ENCODE results near the gene MT1E.

Gene MT1E

DNA sequence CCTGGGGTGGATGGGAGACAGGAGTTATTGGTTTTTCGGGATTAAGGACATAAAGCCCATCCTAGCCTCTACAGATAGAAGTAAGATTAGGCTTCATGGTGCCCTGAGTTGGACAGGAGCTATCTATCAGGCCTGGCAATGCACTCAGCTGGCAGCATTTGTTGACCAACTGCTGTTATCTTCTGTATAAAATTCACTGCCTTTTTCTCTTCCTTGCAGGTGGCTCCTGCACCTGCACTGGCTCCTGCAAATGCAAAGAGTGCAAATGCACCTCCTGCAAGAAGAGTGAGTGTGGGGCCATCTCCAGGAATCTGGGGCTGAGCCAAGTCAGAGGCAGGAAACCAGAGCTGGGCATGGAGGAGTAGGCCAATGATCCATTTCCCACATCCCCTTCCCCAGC, 13.5 kb downstream of the MT1E start:
- DNase-seq (ENCODE audit: insufficient read length, low spot score) (no peak), FAIRE-seq (no peak)
- TF ChIP-seq TAF1 (IDR thresholded peaks at IDR 0.05; ENCODE audit: low read depth, low read length) = no peak
- TF ChIP-seq POU2F2 (IDR thresholded peaks at IDR 0.05; ENCODE audit: low read depth, low read length) = no peak
- no peak for TF ChIP-seq POLR2AphosphoS5 (IDR thresholded peaks at IDR 0.05; ENCODE audit: low read depth, low read length)

DNA sequence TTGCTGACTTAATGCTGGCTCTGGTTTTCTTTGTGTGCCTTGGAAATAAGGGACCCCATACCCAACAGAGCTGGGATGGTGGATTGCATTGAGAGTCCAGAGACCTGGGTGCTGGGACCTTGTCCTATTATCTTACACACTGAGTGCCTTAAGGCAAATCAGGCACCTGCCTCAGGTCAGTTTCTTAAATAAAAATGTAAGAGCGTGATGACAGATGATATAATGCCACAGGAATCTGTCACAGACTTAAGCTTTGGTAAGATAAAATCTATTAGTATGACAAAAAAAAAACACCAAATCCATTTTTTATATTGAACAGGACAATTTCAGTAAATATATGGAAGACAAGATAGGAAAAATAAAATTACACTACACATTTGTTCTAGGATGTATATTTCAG, 14.5 kb downstream of the MT1E start:
- no peak for TF ChIP-seq POLR2AphosphoS5 (IDR thresholded peaks at IDR 0.05; ENCODE audit: low read depth, low read length)
- no peak for TF ChIP-seq TAF1 (IDR thresholded peaks at IDR 0.05; ENCODE audit: low read depth, low read length)
- TF ChIP-seq POLR2A (IDR thresholded peaks at IDR 0.05; ENCODE audit: low read depth, low read length) = no peak
- no peak for TF ChIP-seq SPI1 (IDR thresholded peaks at IDR 0.05; ENCODE audit: low read depth, low read length)
- TF ChIP-seq PAX5 (IDR thresholded peaks at IDR 0.05; ENCODE audit: insufficient read depth, low read length, severe bottlenecking) = no peak
- no peak for TF ChIP-seq POU2F2 (IDR thresholded peaks at IDR 0.05; ENCODE audit: low read depth, low read length)
- FAIRE-seq = no peak
- DNase-seq (ENCODE audit: insufficient read length, low spot score) = no peak

DNA sequence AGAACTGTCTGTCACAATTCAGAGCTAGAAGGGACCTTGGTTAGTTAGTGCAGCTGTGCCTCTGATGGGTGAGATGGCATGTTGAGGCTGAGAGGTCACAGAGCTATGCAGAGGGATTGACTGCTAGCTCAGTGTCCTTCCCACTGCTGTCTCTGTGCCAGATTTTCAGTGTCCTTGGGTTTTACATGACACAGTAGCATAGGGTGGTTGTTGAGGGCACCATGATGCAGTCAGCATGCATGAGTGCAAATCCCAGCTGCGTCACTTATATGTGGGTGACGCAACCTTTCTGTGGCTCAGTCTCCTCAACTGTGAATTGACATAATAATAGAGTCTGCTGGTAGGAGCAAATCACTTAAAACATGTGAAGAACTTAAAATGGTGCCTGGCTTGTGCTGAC, 15.6 kb downstream of the MT1E start:
- FAIRE-seq (no peak), DNase-seq (ENCODE audit: insufficient read length, low spot score) (no peak)
- TF ChIP-seq POLR2A (IDR thresholded peaks at IDR 0.05; ENCODE audit: low read depth, low read length) = no peak

DNA sequence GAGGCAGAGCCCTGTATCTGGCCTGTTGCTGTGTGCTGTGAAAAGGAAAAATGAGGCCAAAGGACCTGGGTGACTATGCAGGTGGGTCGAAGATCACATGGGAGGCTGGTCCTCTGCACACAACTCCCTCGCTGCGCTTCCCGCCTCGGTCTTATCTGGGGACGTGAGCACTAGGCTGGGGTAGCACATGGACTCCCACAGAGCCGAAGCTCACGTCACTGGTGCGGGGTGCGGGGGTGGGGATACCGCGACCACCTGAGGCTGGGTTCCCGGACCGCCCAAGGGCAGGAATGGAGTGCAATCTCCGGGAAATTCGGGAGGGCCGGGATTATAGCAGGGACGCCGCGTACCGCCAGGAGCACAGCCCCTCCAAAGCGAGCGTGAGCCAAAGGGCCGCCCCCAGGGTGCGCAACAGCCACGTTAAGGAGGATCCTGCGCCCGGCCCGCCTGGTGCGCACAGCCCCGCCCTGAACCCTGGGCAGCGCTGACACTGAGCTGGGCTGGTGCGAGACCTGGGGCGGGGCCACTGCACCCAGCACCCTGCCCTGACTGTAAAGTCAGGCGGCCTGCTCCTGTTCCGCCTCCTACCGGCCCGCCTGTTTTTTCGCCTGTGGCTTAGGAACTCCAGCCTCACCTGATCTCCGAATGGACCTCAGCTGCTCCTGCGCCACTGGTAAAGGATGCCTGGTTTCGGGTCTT, 17.6 kb downstream of the MT1E start:
- DNase-seq (ENCODE audit: insufficient read length, low spot score) (no peak), FAIRE-seq (no peak)
- TF ChIP-seq POLR2A (IDR thresholded peaks at IDR 0.05; ENCODE audit: low read depth, low read length) = no peak
- no peak for TF ChIP-seq PAX5 (IDR thresholded peaks at IDR 0.05; ENCODE audit: insufficient read depth, low read length, severe bottlenecking)
- TF ChIP-seq TAF1 (IDR thresholded peaks at IDR 0.05; ENCODE audit: low read depth, low read length) = no peak

DNA sequence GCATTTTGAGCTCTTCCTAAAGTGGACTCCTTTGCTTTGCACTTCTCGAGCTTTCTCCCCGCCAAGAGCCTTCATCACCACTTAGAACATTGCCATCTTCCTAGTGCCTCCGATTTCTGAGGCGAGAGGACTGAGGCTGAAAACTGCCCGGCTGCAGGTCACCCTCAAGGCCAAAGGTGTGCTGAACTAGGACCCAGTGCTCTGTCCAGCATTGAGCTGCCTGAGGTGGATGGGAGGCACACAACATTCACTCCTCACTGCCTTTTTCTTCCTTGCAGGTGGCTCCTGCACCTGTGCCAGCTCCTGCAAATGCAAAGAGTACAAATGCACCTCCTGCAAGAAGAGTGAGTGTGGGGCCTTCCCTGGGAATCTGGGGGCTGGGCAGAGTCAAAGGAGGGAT, 18.3 kb downstream of the MT1E start:
- DNase-seq (ENCODE audit: insufficient read length, low spot score) (no peak), FAIRE-seq (no peak)
- TF ChIP-seq POLR2AphosphoS5 (IDR thresholded peaks at IDR 0.05; ENCODE audit: low read depth, low read length) (no peak), POLR2A (IDR thresholded peaks at IDR 0.05; ENCODE audit: low read depth, low read length) (no peak), SPI1 (IDR thresholded peaks at IDR 0.05; ENCODE audit: low read depth, low read length) (no peak), TAF1 (IDR thresholded peaks at IDR 0.05; ENCODE audit: low read depth, low read length) (no peak), PAX5 (IDR thresholded peaks at IDR 0.05; ENCODE audit: insufficient read depth, low read length, severe bottlenecking) (no peak), POU2F2 (IDR thresholded peaks at IDR 0.05; ENCODE audit: low read depth, low read length) (no peak)

DNA sequence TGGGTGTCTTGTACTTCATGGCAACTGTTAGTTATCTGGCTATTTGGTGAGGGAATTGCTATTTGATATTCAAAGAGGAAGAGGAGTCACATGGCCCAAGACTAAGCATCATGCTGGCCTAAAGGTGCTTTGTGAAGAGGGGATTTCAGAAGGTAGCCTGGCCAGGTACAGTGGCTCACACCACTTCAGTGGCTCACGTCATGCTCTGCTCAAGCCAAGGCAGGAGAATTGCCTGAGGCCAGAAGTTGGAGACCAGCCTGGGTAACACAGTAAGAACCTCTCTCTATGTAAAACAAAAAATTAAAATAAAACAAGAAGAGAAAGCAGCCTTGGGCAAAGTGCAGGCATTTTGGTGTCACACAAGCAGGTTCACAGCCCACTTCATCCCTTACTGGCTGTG, 19.7 kb downstream of the MT1E start:
- FAIRE-seq = no peak

DNA sequence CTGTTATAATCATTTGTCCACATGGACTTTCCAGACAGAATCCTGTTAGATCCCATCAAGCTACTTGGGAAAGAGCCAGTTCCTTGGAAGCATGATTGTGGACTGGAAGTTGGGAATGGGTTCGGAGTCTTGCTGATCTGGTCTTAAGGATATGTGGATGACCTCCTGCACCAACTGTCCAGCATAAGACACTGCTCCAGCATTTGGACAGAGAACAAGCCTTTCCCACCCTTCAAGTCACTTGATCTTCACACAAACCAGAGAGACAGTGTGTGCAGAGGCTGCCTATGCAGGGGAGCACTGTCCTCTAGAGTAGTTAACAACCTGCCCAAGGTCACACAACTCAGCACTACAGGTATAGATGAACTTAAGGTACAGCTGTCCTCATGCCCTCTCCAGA, 20.3 kb downstream of the MT1E start:
- TF ChIP-seq PAX5 (IDR thresholded peaks at IDR 0.05; ENCODE audit: insufficient read depth, low read length, severe bottlenecking) (no peak), SPI1 (IDR thresholded peaks at IDR 0.05; ENCODE audit: low read depth, low read length) (no peak), POU2F2 (IDR thresholded peaks at IDR 0.05; ENCODE audit: low read depth, low read length) (no peak), POLR2AphosphoS5 (IDR thresholded peaks at IDR 0.05; ENCODE audit: low read depth, low read length) (no peak), TAF1 (IDR thresholded peaks at IDR 0.05; ENCODE audit: low read depth, low read length) (no peak)
- FAIRE-seq (no peak), DNase-seq (ENCODE audit: insufficient read length, low spot score) (no peak)

More for the DNA sequence above, 19.7 kb downstream of the MT1E start:
- TF ChIP-seq SPI1 (IDR thresholded peaks at IDR 0.05; ENCODE audit: low read depth, low read length) (no peak), POU2F2 (IDR thresholded peaks at IDR 0.05; ENCODE audit: low read depth, low read length) (no peak), POLR2AphosphoS5 (IDR thresholded peaks at IDR 0.05; ENCODE audit: low read depth, low read length) (no peak), POLR2A (IDR thresholded peaks at IDR 0.05; ENCODE audit: low read depth, low read length) (no peak), TAF1 (IDR thresholded peaks at IDR 0.05; ENCODE audit: low read depth, low read length) (no peak), PAX5 (IDR thresholded peaks at IDR 0.05; ENCODE audit: insufficient read depth, low read length, severe bottlenecking) (no peak)
- DNase-seq (ENCODE audit: insufficient read length, low spot score) = no peak

DNA sequence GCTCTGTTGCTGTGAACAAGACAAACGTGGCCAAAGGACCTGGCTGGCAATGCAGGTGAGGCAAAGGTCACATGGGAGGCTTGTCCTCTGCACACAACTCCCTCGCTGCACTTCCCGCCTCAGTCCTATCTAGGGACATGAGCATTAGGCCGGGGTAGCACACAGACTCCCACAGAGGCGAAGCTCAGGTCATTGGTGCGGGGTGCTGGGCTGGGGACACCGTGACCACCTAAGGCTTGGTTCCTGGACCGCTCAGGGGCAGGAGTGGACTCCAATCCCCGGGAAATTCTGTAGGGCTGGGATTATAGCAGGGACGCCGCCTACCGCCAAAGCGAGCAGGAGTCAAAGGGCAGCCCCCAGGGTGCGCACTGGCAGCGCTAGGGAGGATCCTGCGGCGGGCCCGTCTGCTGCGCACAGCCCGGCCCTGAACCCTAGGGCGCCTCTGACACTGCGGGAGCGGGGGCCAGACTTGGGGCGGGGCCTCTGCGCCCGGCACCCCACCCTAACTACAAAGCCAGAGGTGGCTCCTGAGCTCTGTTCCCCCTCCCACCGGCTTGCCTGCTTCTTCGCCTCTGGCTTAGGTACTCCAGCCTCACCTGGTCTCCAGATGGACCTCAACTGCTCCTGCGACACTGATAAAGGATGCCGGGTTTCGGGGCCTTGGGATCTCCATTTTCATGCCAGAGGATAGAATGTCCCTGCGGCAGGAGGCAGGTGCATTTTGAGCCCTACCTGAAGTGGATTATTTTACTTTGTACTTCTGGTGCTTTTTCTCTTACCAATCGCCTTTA, 22.3 kb downstream of the MT1E start:
- DNase-seq (ENCODE audit: insufficient read length, low spot score) (no peak), FAIRE-seq (no peak)
- no peak for TF ChIP-seq TAF1 (IDR thresholded peaks at IDR 0.05; ENCODE audit: low read depth, low read length)
- no peak for TF ChIP-seq PAX5 (IDR thresholded peaks at IDR 0.05; ENCODE audit: insufficient read depth, low read length, severe bottlenecking)
- TF ChIP-seq POLR2A (IDR thresholded peaks at IDR 0.05; ENCODE audit: low read depth, low read length) = no peak
- no peak for TF ChIP-seq SPI1 (IDR thresholded peaks at IDR 0.05; ENCODE audit: low read depth, low read length)
- no peak for TF ChIP-seq POU2F2 (IDR thresholded peaks at IDR 0.05; ENCODE audit: low read depth, low read length)
- TF ChIP-seq POLR2AphosphoS5 (IDR thresholded peaks at IDR 0.05; ENCODE audit: low read depth, low read length) = no peak

DNA sequence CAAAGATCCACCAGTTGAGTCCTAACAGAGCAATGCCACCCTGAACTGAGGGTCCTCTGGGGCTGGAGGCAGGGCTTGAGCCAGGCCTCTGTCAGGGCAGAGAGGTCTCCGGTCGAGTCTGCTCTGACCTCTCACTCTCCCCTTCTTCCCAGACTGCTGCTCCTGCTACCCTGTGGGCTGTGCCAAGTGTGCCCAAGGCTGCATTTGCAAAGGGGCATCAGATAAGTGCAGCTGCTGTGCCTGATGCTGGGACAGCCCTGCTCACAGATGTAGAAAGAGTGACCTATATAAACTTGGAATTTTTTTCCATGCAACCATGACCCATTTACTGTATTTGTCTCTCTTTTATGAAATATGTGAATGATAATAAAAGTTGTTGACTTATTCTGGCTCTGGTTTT, 23.7 kb downstream of the MT1E start:
- no peak for FAIRE-seq

DNA sequence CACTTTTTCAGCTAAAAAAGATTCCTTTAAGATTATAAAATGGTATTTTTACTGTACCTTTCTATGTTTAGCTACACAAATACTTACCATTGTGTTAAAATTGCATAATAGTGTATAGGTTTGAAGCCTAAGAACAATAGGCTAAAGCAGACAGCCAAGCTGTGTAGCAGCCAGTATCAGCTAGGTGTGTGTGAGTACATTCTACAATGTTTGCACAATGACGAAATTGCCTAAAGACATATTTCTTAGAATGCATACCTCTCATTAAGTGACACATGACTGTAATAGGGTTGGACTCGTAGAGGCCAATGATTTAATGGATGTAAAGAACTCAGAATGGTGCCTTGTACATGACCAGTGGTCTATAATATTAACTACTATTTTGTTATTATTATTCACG, 24.2 kb downstream of the MT1E start:
- no peak for TF ChIP-seq TAF1 (IDR thresholded peaks at IDR 0.05; ENCODE audit: low read depth, low read length)
- no peak for TF ChIP-seq POLR2AphosphoS5 (IDR thresholded peaks at IDR 0.05; ENCODE audit: low read depth, low read length)
- no peak for TF ChIP-seq POLR2A (IDR thresholded peaks at IDR 0.05; ENCODE audit: low read depth, low read length)
- no peak for TF ChIP-seq SPI1 (IDR thresholded peaks at IDR 0.05; ENCODE audit: low read depth, low read length)
- no peak for TF ChIP-seq POU2F2 (IDR thresholded peaks at IDR 0.05; ENCODE audit: low read depth, low read length)
- no peak for TF ChIP-seq PAX5 (IDR thresholded peaks at IDR 0.05; ENCODE audit: insufficient read depth, low read length, severe bottlenecking)
- no peak for DNase-seq (ENCODE audit: insufficient read length, low spot score)
- FAIRE-seq = no peak

More for the DNA sequence above, 23.7 kb downstream of the MT1E start:
- no peak for DNase-seq (ENCODE audit: insufficient read length, low spot score)
- TF ChIP-seq SPI1 (IDR thresholded peaks at IDR 0.05; ENCODE audit: low read depth, low read length) = no peak
- no peak for TF ChIP-seq POU2F2 (IDR thresholded peaks at IDR 0.05; ENCODE audit: low read depth, low read length)
- TF ChIP-seq POLR2AphosphoS5 (IDR thresholded peaks at IDR 0.05; ENCODE audit: low read depth, low read length) = no peak
- TF ChIP-seq POLR2A (IDR thresholded peaks at IDR 0.05; ENCODE audit: low read depth, low read length) = no peak
- no peak for TF ChIP-seq TAF1 (IDR thresholded peaks at IDR 0.05; ENCODE audit: low read depth, low read length)
- no peak for TF ChIP-seq PAX5 (IDR thresholded peaks at IDR 0.05; ENCODE audit: insufficient read depth, low read length, severe bottlenecking)
